Hematopoietic multipotent progenitor cell treated with erythropoietin and hydrocortisone succinate and interleukin-3 and kit ligand, for 4 days (in vitro differentiated cells): ENCODE data around the gene SYDE2.
"Not testable (repeated sequence)": the region's sequence is repeated elsewhere in the genome, so short reads cannot be mapped to it uniquely, and the experiment has no call there.

Source experiments
- DNase-seq: peaks from one replicate; pipeline ENCODE4 v3.0.0-alpha.2; 2015

SYDE2 gene

GRCh38 chr1:85200463-85201339, at the start of gene SYDE2:
Gene SYDE2, minus strand, starts transcription at chr1:85201016. Its CDS starts 20 bp downstream, at chr1:85200996.
- peak; percentile 94 for DNase-seq

GRCh38 chr1:85249042-85249441, 48.2 kb upstream of the SYDE2 start:
- not testable (repeated sequence) for DNase-seq

- DNase-seq, result no peak
These were observed 45.1 kb upstream of the SYDE2 start for GRCh38 chr1:85245891-85246290.

GRCh38 chr1:85245456-85245855, 44.6 kb upstream of the SYDE2 start:
- no peak for DNase-seq

- peak; percentile 37 for DNase-seq
These were observed 43.6 kb upstream of the SYDE2 start for GRCh38 chr1:85244271-85245061.

GRCh38 chr1:85243372-85243771, 42.6 kb upstream of the SYDE2 start:
- no peak for DNase-seq

GRCh38 chr1:85240643-85241042, 39.8 kb upstream of the SYDE2 start:
- DNase-seq, result peak; percentile 24

- peak; percentile 65 for DNase-seq
These were observed 39.4 kb upstream of the SYDE2 start for GRCh38 chr1:85240174-85240601.

GRCh38 chr1:85237613-85238012, 36.8 kb upstream of the SYDE2 start:
- DNase-seq, result no peak

GRCh38 chr1:85230305-85230977, 29.6 kb upstream of the SYDE2 start:
- DNase-seq, result peak; percentile 35

GRCh38 chr1:85229574-85230097, 28.8 kb upstream of the SYDE2 start:
- no peak for DNase-seq

GRCh38 chr1:85228972-85229371, 28.2 kb upstream of the SYDE2 start:
- no peak for DNase-seq

- DNase-seq, result no peak
These were observed 25.0 kb upstream of the SYDE2 start for GRCh38 chr1:85225624-85226380.

- peak; percentile 78 for DNase-seq
These were observed 24.2 kb upstream of the SYDE2 start for GRCh38 chr1:85224734-85225623.

- no peak for DNase-seq
These were observed 23.5 kb upstream of the SYDE2 start for GRCh38 chr1:85224295-85224694.

- DNase-seq, result no peak
These were observed 22.5 kb upstream of the SYDE2 start for GRCh38 chr1:85223334-85223733.

GRCh38 chr1:85220756-85221201, 20.0 kb upstream of the SYDE2 start:
- DNase-seq, result no peak

- DNase-seq, result no peak
These were observed 19.2 kb upstream of the SYDE2 start for GRCh38 chr1:85219853-85220610.

- no peak for DNase-seq
These were observed 15.9 kb upstream of the SYDE2 start for GRCh38 chr1:85216697-85217096.

GRCh38 chr1:85214654-85215053, 13.8 kb upstream of the SYDE2 start:
- no peak for DNase-seq
